Stimulated activated naive CD4-positive, alpha-beta T cell treated with Interleukin-2 at 50 U/mL for 16 hours (primary cell): ENCODE measurements around the gene PIK3R1.

ENCODE experiments used
- DNase-seq: peaks from one replicate; lab custom pipeline; 2025; lab: John Stamatoyannopoulos, UW

Gene PIK3R1

GRCh38 chr5:68331192-68332079 lies 115.9 kb downstream of the PIK3R1 start:
- no peak for DNase-seq

- no peak for DNase-seq
These were observed 116.5 kb downstream of the PIK3R1 start for GRCh38 chr5:68332080-68332451.

GRCh38 chr5:68332556-68332955 lies 117.0 kb downstream of the PIK3R1 start:
- DNase-seq = no peak

GRCh38 chr5:68333649-68334552 lies 118.3 kb downstream of the PIK3R1 start:
- no peak for DNase-seq

- no peak for DNase-seq
These were observed 119.0 kb downstream of the PIK3R1 start for GRCh38 chr5:68334553-68334886.

- DNase-seq = no peak
These were observed 119.5 kb downstream of the PIK3R1 start for GRCh38 chr5:68335075-68335474.

GRCh38 chr5:68336200-68336599 lies 120.6 kb downstream of the PIK3R1 start:
- DNase-seq = no peak

DNA sequence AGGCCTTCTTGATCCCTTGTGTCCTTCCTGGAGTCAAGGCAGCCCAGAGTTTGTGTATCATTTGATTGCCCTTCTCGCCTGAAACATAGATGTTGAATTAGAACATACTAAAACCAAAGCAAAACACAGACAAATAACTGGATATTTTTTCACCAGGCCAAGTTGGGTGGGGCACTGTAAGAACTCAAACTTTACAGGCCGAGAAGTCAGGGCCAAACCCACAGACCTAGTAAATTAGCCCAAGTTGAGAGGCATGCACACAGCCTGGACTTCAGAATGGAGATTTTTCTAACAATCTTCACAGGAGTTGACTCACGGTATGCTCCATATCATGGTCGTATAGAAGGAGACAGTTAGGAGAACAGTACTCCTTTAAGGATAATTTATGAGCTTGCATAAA lies 121.7 kb downstream of the PIK3R1 start:
- no peak for DNase-seq

DNA sequence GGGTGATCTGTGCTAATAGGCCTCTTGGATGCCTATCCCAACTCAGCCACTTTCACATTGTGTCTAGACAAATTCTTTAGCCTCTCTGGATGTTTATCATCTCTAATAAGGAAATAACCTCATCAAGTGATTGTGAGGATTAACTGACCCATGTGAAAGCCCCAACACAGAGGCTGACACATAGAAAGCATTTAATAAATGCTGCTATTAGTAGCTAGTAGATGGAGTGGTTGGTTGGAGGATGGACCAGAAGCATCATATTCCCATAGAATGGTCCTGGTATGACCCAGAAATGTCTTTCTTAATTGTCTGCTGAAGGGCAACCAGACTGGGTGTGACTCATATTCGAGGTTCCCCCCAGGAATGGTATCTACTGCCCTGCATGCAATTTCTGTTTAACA lies 124.4 kb downstream of the PIK3R1 start:
- no peak for DNase-seq

DNA sequence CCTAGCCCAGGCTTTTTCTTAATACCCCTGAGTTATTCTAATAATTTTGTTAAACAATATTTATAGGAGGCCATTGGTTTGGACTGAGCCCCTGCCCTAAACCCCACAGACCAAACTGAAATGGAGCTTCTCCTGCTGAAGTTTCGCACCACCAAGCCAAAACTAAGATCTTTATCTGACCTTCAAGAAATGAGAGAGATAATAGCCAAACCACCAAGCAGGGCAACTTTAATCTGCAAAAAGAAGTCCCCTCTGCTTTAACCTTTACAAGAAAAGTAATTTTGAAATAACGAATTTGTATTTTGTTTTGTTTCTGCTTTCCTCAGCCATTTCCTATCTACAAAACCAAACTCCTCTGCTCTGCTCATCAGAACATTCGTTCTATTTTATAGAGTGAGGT lies 125.5 kb downstream of the PIK3R1 start:
- no peak for DNase-seq

DNA sequence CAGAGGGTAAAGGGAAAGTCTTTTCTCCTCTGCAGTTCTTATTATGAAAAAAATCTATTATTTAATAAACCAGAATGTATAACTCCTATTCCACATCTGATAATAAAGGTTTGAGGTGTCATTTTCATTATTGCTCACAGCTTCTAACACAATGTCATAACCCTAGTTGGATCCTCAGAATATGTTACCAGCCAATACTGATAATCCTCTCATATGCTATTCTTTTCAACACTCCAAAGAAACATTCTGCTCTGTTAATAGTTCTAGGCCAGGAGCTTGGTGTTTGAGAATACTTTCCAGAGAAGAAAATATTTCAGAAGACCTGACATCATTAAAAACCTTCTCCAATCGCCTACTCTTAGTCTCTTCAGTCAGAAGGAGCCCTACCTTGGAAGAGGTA lies 127.1 kb downstream of the PIK3R1 start:
- DNase-seq = no peak

- DNase-seq = peak; percentile 7
These were observed 127.9 kb downstream of the PIK3R1 start for GRCh38 chr5:68343421-68343826.

DNA sequence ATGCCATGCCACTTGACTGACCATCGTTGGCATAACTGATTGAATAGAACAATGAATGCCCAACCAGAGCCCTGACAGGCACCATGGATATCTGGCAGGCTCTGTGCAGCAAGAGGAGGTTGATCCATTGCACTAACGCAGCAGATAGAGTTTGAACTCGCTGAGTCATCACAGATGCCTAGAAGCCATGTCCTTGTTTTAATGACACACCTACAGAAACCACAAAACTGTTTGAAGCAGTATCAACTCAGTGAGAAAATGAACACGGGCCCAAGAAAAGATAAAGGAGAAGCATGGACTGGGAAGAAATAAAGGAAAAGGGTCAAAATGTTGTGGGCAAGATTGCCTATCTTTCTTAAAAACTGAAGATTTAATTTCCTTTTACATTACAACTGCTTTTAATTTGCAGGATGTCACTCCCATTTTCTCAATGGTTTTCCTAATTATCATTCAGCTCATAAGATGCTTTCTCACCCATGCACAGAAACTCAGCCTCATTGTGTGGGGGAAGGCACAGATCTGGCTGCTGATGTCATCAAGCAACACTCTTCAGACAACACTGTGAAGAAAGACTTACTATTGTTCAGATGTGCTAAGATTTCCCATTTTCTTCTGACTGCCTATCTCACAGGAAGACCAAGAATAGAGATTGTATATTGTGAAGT lies 129.0 kb downstream of the PIK3R1 start:
- peak; percentile 27 for DNase-seq

- no peak for DNase-seq
These were observed 129.6 kb downstream of the PIK3R1 start for GRCh38 chr5:68345171-68345570.

GRCh38 chr5:68345582-68345981 lies 130.0 kb downstream of the PIK3R1 start:
- DNase-seq = no peak

DNA sequence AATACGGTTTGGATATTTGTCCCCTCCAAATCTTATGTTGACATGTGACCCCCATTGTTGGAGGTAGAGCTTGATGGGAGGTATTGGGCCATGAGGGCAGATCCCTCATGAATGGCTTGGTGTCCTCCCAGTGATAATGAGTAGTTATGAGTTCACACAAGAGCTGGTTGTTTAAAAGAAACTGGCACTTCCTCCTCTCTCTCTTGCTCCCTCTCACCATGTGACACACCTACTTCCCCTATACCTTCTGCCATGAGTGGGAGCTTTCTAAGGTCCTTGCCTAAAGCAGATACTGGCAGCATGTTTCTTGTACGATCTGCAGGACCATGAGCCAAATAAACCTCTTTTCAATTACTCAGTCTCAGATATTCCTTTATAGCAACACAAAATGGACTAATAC lies 132.0 kb downstream of the PIK3R1 start:
- no peak for DNase-seq

DNA sequence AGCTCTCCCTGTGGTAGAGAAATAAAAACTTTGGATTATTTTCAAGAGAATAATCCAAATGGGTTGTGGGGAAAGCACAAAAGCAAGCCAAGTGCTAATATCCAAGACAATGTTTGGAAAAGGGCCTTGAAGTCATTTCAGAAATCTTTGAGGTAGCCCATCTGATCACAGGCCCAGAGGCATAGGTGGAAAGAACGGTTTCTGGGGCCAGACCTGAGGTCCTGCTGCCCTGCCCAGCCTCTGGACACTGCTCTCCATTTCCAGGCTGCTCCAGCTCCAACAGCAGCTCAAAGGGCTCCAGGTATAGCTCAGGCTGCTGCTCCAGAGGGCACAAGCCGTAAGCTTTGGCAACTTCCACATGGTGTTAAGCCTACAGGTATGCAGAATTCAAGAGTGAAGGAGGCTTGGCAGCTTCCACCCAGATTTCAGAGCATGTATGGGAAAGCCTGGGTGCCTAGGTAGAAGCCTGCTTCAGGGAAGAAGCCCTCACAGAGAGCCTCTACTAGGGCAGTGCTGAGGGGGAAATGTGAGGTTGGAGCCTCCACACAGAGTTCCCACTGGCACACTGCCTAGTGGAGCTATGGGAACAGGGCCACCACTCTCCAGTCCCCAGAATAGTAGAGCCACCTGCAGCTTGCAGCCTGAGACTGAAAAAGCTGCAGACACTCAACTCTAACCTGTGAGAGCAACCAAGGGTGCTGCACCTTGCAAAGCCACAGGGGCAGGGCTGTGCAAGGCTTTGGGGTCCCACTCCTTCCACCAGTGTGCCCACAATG lies 133.1 kb downstream of the PIK3R1 start:
- DNase-seq = no peak

GRCh38 chr5:68350176-68350575 lies 134.6 kb downstream of the PIK3R1 start:
- DNase-seq = no peak
